ENCODE data around the gene ZNF804A.

Gene ZNF804A

GRCh38 chr2:184769686-184770085, 171.4 kb downstream of the ZNF804A start:
- no peak for DNase-seq (ENCODE audit: low read depth, low spot score)
- H3K4me3 ChIP-seq (ENCODE audit: insufficient read length, low read depth), result no peak overlapping the region
- no peaks in the 10 kb centered on the region for H3K36me3 ChIP-seq (ENCODE audit: insufficient read depth, insufficient read length, low read length)
- no peaks in the 10 kb centered on the region for H3K4me1 ChIP-seq (ENCODE audit: insufficient read depth, insufficient read length)
- H3K27me3 ChIP-seq (ENCODE audit: insufficient read depth, insufficient read length), result no peaks in the 10 kb centered on the region
- no peaks in the 10 kb centered on the region for H3K9me3 ChIP-seq (ENCODE audit: insufficient read depth, low read length)
- H3K9ac ChIP-seq (ENCODE audit: insufficient read length, low read depth), result no peak overlapping the region
- TF ChIP-seq SUZ12 (IDR thresholded peaks at IDR 0.05; ENCODE audit: extremely low read depth, insufficient read depth, insufficient read length), result no peak
- no peak for TF ChIP-seq ZNF274 (IDR thresholded peaks at IDR 0.05; ENCODE audit: low read depth, low read length)
- TF ChIP-seq YY1 (IDR thresholded peaks at IDR 0.05; ENCODE audit: insufficient read depth, insufficient read length), result no peak

GRCh38 chr2:184779777-184780176, 181.4 kb downstream of the ZNF804A start:
- Histone ChIP-seq H3K9me3 (ENCODE audit: insufficient read depth, low read length) (no peaks in the 10 kb centered on the region), H3K4me1 (ENCODE audit: insufficient read depth, insufficient read length) (no peaks in the 10 kb centered on the region), H3K27me3 (ENCODE audit: insufficient read depth, insufficient read length) (no peaks in the 10 kb centered on the region), H3K9ac (ENCODE audit: insufficient read length, low read depth) (no peak overlapping the region), H3K36me3 (ENCODE audit: insufficient read depth, insufficient read length, low read length) (no peaks in the 10 kb centered on the region), H3K4me3 (ENCODE audit: insufficient read length, low read depth) (no peak overlapping the region)
- no peak for TF ChIP-seq YY1 (IDR thresholded peaks at IDR 0.05; ENCODE audit: insufficient read depth, insufficient read length)
- no peak for TF ChIP-seq ZNF274 (IDR thresholded peaks at IDR 0.05; ENCODE audit: low read depth, low read length)
- no peak for TF ChIP-seq SUZ12 (IDR thresholded peaks at IDR 0.05; ENCODE audit: extremely low read depth, insufficient read depth, insufficient read length)
- DNase-seq (ENCODE audit: low read depth, low spot score), result no peak

GRCh38 chr2:184780384-184780783, 182.1 kb downstream of the ZNF804A start:
- Histone ChIP-seq H3K9ac (ENCODE audit: insufficient read length, low read depth) (no peak overlapping the region), H3K27me3 (ENCODE audit: insufficient read depth, insufficient read length) (no peaks in the 10 kb centered on the region), H3K4me3 (ENCODE audit: insufficient read length, low read depth) (no peak overlapping the region), H3K9me3 (ENCODE audit: insufficient read depth, low read length) (no peaks in the 10 kb centered on the region), H3K36me3 (ENCODE audit: insufficient read depth, insufficient read length, low read length) (no peaks in the 10 kb centered on the region), H3K4me1 (ENCODE audit: insufficient read depth, insufficient read length) (no peaks in the 10 kb centered on the region)
- no peak for DNase-seq (ENCODE audit: low read depth, low spot score)
- TF ChIP-seq YY1 (IDR thresholded peaks at IDR 0.05; ENCODE audit: insufficient read depth, insufficient read length) (no peak), ZNF274 (IDR thresholded peaks at IDR 0.05; ENCODE audit: low read depth, low read length) (no peak), SUZ12 (IDR thresholded peaks at IDR 0.05; ENCODE audit: extremely low read depth, insufficient read depth, insufficient read length) (no peak)

GRCh38 chr2:184780944-184781343, 182.6 kb downstream of the ZNF804A start:
- no peak overlapping the region for H3K9ac ChIP-seq (ENCODE audit: insufficient read length, low read depth)
- H3K4me3 ChIP-seq (ENCODE audit: insufficient read length, low read depth), result no peak overlapping the region
- no peaks in the 10 kb centered on the region for H3K27me3 ChIP-seq (ENCODE audit: insufficient read depth, insufficient read length)
- no peaks in the 10 kb centered on the region for H3K9me3 ChIP-seq (ENCODE audit: insufficient read depth, low read length)
- no peaks in the 10 kb centered on the region for H3K36me3 ChIP-seq (ENCODE audit: insufficient read depth, insufficient read length, low read length)
- no peak for DNase-seq (ENCODE audit: low read depth, low spot score)
- no peaks in the 10 kb centered on the region for H3K4me1 ChIP-seq (ENCODE audit: insufficient read depth, insufficient read length)
- TF ChIP-seq SUZ12 (IDR thresholded peaks at IDR 0.05; ENCODE audit: extremely low read depth, insufficient read depth, insufficient read length) (no peak), ZNF274 (IDR thresholded peaks at IDR 0.05; ENCODE audit: low read depth, low read length) (no peak), YY1 (IDR thresholded peaks at IDR 0.05; ENCODE audit: insufficient read depth, insufficient read length) (no peak)

GRCh38 chr2:184783576-184783975, 185.2 kb downstream of the ZNF804A start:
- TF ChIP-seq SUZ12 (IDR thresholded peaks at IDR 0.05; ENCODE audit: extremely low read depth, insufficient read depth, insufficient read length) (no peak), YY1 (IDR thresholded peaks at IDR 0.05; ENCODE audit: insufficient read depth, insufficient read length) (no peak), ZNF274 (IDR thresholded peaks at IDR 0.05; ENCODE audit: low read depth, low read length) (no peak)

GRCh38 chr2:184793176-184793575, 194.8 kb downstream of the ZNF804A start:
- Histone ChIP-seq H3K9me3 (ENCODE audit: insufficient read depth, low read length) (no peaks in the 10 kb centered on the region), H3K9ac (ENCODE audit: insufficient read length, low read depth) (no peak overlapping the region), H3K4me1 (ENCODE audit: insufficient read depth, insufficient read length) (no peaks in the 10 kb centered on the region), H3K4me3 (ENCODE audit: insufficient read length, low read depth) (no peak overlapping the region), H3K27me3 (ENCODE audit: insufficient read depth, insufficient read length) (no peaks in the 10 kb centered on the region), H3K36me3 (ENCODE audit: insufficient read depth, insufficient read length, low read length) (no peaks in the 10 kb centered on the region)
- DNase-seq (ENCODE audit: low read depth, low spot score), result no peak
- TF ChIP-seq SUZ12 (IDR thresholded peaks at IDR 0.05; ENCODE audit: extremely low read depth, insufficient read depth, insufficient read length) (no peak), ZNF274 (IDR thresholded peaks at IDR 0.05; ENCODE audit: low read depth, low read length) (no peak), YY1 (IDR thresholded peaks at IDR 0.05; ENCODE audit: insufficient read depth, insufficient read length) (no peak)

More at GRCh38 chr2:184783576-184783975, 185.2 kb downstream of the ZNF804A start:
- no peaks in the 10 kb centered on the region for H3K9me3 ChIP-seq (ENCODE audit: insufficient read depth, low read length)
- H3K4me1 ChIP-seq (ENCODE audit: insufficient read depth, insufficient read length), result no peaks in the 10 kb centered on the region
- no peak overlapping the region for H3K9ac ChIP-seq (ENCODE audit: insufficient read length, low read depth)
- DNase-seq (ENCODE audit: low read depth, low spot score), result no peak
- H3K27me3 ChIP-seq (ENCODE audit: insufficient read depth, insufficient read length), result no peaks in the 10 kb centered on the region
- H3K36me3 ChIP-seq (ENCODE audit: insufficient read depth, insufficient read length, low read length), result no peaks in the 10 kb centered on the region
- no peak overlapping the region for H3K4me3 ChIP-seq (ENCODE audit: insufficient read length, low read depth)

- H3K4me3 ChIP-seq (ENCODE audit: insufficient read length, low read depth), result no peak overlapping the region
- H3K4me1 ChIP-seq (ENCODE audit: insufficient read depth, insufficient read length), result no peaks in the 10 kb centered on the region
- TF ChIP-seq ZNF274 (IDR thresholded peaks at IDR 0.05; ENCODE audit: low read depth, low read length) (no peak), YY1 (IDR thresholded peaks at IDR 0.05; ENCODE audit: insufficient read depth, insufficient read length) (no peak), SUZ12 (IDR thresholded peaks at IDR 0.05; ENCODE audit: extremely low read depth, insufficient read depth, insufficient read length) (no peak)
- no peaks in the 10 kb centered on the region for H3K9me3 ChIP-seq (ENCODE audit: insufficient read depth, low read length)
- no peaks in the 10 kb centered on the region for H3K27me3 ChIP-seq (ENCODE audit: insufficient read depth, insufficient read length)
- no peak for DNase-seq (ENCODE audit: low read depth, low spot score)
- no peak overlapping the region for H3K9ac ChIP-seq (ENCODE audit: insufficient read length, low read depth)
- no peaks in the 10 kb centered on the region for H3K36me3 ChIP-seq (ENCODE audit: insufficient read depth, insufficient read length, low read length)
Measured at GRCh38 chr2:184799379-184799778, 201.1 kb downstream of the ZNF804A start.
